Measurements from ENCODE around the gene SULF2.
A peak's percentile ranks its signal among the peaks of the same experiment; 100 is the strongest.

Gene SULF2

DNA sequence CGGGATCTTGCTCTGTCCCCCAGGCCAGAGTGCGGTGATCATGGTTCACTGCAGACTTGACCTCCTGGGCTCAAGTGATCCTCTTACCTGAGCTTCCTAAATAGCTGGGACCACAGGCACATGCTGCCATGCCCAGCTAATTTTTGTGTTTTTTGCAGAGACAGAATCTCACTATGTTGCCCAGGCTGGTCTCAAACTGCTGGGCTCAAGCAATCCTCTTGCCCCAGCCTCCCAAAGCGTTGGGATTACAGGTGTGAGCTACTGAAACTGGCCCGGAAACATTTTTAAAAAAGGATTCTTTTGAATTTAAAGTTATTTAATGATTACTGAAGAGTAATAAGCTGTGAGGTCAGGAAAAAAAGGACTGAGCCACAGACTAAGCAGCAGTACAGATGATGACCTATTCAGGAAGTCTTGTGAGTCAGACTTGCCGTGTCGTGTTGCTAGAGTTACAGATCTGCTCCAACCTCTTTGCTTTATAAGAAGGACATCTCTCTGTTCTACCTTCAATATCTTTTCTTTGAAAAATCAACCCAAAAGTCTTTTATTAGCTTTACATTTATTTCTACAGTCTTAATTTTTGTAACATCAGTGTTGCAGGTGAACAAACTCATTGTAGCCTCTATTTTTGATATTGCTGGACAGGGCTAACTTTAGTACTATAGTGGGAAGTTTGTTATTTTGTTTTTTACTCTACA is 174.9 kb downstream of the SULF2 start:
- DNase-seq (ENCODE audit: low read depth in 1 of 2, low spot score in 1 of 2): peak in 1 of 2 donors; percentile 47

DNA sequence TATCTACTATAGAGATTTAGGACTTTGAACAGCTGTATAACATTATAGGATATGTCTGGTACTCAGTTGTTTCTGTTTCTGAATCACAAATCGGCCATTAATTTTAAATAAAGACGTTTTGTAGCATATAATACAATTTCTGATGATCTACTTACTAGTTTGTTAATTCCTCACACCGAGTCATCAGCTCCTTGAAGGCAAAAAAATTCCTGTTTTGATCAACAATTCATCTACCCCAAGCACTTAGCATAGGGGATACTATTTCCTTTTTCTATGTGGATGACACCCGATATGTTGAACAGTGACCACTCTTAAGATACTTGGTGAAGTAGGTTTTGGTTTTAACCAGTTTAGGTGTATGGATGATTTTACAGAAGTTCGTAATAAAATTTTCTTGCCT is 176.3 kb downstream of the SULF2 start:
- no peak for DNase-seq (ENCODE audit: low read depth in 1 of 2, low spot score in 1 of 2)

Measured in activated T-helper 1 cell treated with anti-CD3 and anti-CD28 coated beads, Interleukin-2, amount 50 U/mL, for 16 hours (primary cell).